Activated naive CD8-positive, alpha-beta T cell treated with anti-CD3 and anti-CD28 coated beads, Interleukin-2, amount 10 ng/mL, durations not matched to agents 7 days and 5 days (primary cell): ENCODE results near the gene PNLIP. TPM values are rescaled to one million over a fixed set of nuclear protein-coding genes. Genes with fewer than 3 reads are reported as not detected.

Experiments used
- ATAC-seq: fragments of 150-1000 bp; cut with Tn5 transposase; one replicate; pipeline ENCODE4 v1.10.0; 2021; ENCODE audit warnings: low read depth, moderate library complexity
- POLR2A ChIA-PET: fragments of 350-600 bp; sonication (Branson Sonifier 250); formaldehyde crosslinking; loops from one replicate; lab custom pipeline; 2021; ENCODE audit warnings: antibody characterized with exemption; lab: Charles Lee
- DNase-seq: peaks from one replicate; pipeline ENCODE4 v3.0.0; 2021
- H3K27ac Mint-ChIP-seq: one replicate; pipeline ENCODE4 v1.8.0; 2022; ENCODE audit warnings: mild to moderate bottlenecking, mixed read lengths
- H3K27me3 Mint-ChIP-seq: one replicate; pipeline ENCODE4 v1.8.0; 2022; ENCODE audit warnings: mild to moderate bottlenecking, moderate library complexity, mixed read lengths
- H3K36me3 Mint-ChIP-seq: one replicate; pipeline ENCODE4 v1.8.0; 2021; ENCODE audit warnings: mild to moderate bottlenecking, mixed read lengths
- H3K4me1 Mint-ChIP-seq: one replicate; pipeline ENCODE4 v1.8.0; 2021; ENCODE audit warnings: mixed read lengths
- H3K4me3 Mint-ChIP-seq: one replicate; pipeline ENCODE4 v1.8.0; 2022; ENCODE audit warnings: mild to moderate bottlenecking, moderate library complexity, mixed read lengths
- H3K9me3 Mint-ChIP-seq: one replicate; pipeline ENCODE4 v1.8.0; 2021; ENCODE audit warnings: mixed read lengths
- total RNA-seq, 2 experiments: library from RNA; stranded (reverse); gene quantifications; one replicate each; pipeline ENCODE4 v1.2.3, GENCODE V29; 2021

The PNLIP gene
- total RNA-seq = not detected

DNA sequence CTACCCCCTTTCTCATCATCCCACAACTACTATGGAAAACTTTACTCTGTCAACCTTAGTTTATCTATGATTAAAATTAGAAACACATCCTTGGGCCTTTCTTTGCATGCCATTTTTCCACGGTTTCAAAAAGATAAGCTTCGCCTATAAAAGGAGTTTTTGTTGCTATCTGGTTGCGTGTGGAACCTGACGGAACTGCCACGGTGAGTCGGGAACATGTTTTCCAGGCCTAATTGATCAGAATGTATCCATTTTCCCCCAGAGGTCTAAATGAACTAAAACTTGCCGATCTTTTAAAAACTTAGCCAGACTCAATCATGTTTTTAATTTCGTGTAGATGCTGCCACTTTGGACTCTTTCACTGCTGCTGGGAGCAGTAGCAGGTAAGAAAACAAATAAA, at the start of gene PNLIP:
Gene PNLIP, plus strand, starts transcription at position 176 of the 400 bp plus-strand sequence. Its CDS starts 162 bp downstream, at position 338.
- POLR2A ChIA-PET = no interaction called here
- ATAC-seq (no peak), DNase-seq (no peak)
- H3K27me3 Mint-ChIP-seq = no peaks in the 10 kb centered on the region
- no peaks in the 10 kb centered on the region for H3K36me3 Mint-ChIP-seq
- no peaks in the 10 kb centered on the region for H3K4me1 Mint-ChIP-seq
- H3K9me3 Mint-ChIP-seq = no peaks in the 10 kb centered on the region
- no peak within 1 kb of the TSS for H3K4me3 Mint-ChIP-seq
- no peak within 1 kb of the TSS for H3K27ac Mint-ChIP-seq

- Mint-ChIP-seq H3K36me3 (no peaks in the 10 kb centered on the region), H3K9me3 (no peaks in the 10 kb centered on the region), H3K4me1 (no peaks in the 10 kb centered on the region), H3K27ac (no peak overlapping the region), H3K4me3 (no peak overlapping the region), H3K27me3 (no peaks in the 10 kb centered on the region)
- ATAC-seq (no peak), DNase-seq (no peak)
- POLR2A ChIA-PET = no interaction called here
Measured at GRCh38 chr10:116504786-116505185, 40.9 kb upstream of the PNLIP start.

DNA sequence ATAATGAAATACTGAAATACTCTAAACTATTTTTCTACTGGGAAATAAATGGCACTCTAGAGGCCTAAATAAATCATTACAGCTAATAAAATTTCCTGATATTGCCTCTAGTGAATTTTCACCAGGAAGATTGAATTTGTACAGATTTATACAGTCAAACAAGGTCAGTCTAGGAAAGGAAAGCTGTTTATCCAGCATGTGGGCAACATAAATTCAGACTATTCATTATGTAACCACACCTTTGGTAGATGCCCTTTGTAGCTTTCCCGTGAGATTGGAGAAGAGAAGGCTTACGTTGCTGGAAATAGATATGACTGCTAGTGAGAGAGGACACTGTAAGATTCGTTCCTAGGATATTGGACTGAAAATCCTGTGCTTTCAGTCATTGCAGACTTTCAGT, 35.2 kb upstream of the PNLIP start:
- Mint-ChIP-seq H3K36me3 (no peaks in the 10 kb centered on the region), H3K9me3 (no peaks in the 10 kb centered on the region), H3K4me1 (no peaks in the 10 kb centered on the region), H3K27me3 (no peaks in the 10 kb centered on the region), H3K27ac (no peak overlapping the region), H3K4me3 (no peak overlapping the region)
- no peak for ATAC-seq
- no peak for DNase-seq
- POLR2A ChIA-PET = no interaction called here

GRCh38 chr10:116511365-116511764, 34.4 kb upstream of the PNLIP start:
- Mint-ChIP-seq H3K9me3 (no peaks in the 10 kb centered on the region), H3K4me3 (no peak overlapping the region), H3K27ac (no peak overlapping the region), H3K27me3 (no peaks in the 10 kb centered on the region), H3K36me3 (no peaks in the 10 kb centered on the region), H3K4me1 (no peaks in the 10 kb centered on the region)
- DNase-seq (no peak), ATAC-seq (no peak)
- POLR2A ChIA-PET = no interaction called here

GRCh38 chr10:116521424-116522290, 24.1 kb upstream of the PNLIP start:
- Mint-ChIP-seq H3K4me3 (no peak overlapping the region), H3K27ac (no peak overlapping the region), H3K9me3 (no peaks in the 10 kb centered on the region), H3K27me3 (peaks cover 2% of the 10 kb centered on the region), H3K4me1 (no peaks in the 10 kb centered on the region), H3K36me3 (no peaks in the 10 kb centered on the region)
- ATAC-seq = no peak
- DNase-seq = no peak
- POLR2A ChIA-PET = no interaction called here

GRCh38 chr10:116522803-116523381, 22.8 kb upstream of the PNLIP start:
- Mint-ChIP-seq H3K27me3 (peaks cover 2% of the 10 kb centered on the region), H3K9me3 (no peaks in the 10 kb centered on the region), H3K4me1 (no peaks in the 10 kb centered on the region), H3K36me3 (no peaks in the 10 kb centered on the region), H3K27ac (no peak overlapping the region), H3K4me3 (no peak overlapping the region)
- POLR2A ChIA-PET = no interaction called here
- ATAC-seq (no peak), DNase-seq (no peak)

- Mint-ChIP-seq H3K27me3 (peaks cover 2% of the 10 kb centered on the region), H3K9me3 (no peaks in the 10 kb centered on the region), H3K4me3 (no peak overlapping the region), H3K27ac (no peak overlapping the region), H3K36me3 (no peaks in the 10 kb centered on the region), H3K4me1 (no peaks in the 10 kb centered on the region)
- no peak for DNase-seq
- POLR2A ChIA-PET = no interaction called here
- no peak for ATAC-seq
Measured at GRCh38 chr10:116524736-116525135, 21.0 kb upstream of the PNLIP start.

GRCh38 chr10:116526219-116526618, 19.5 kb upstream of the PNLIP start:
- ATAC-seq = no peak
- peaks cover 2% of the 10 kb centered on the region for H3K27me3 Mint-ChIP-seq
- H3K4me1 Mint-ChIP-seq = no peaks in the 10 kb centered on the region
- POLR2A ChIA-PET = no interaction called here
- H3K9me3 Mint-ChIP-seq = no peaks in the 10 kb centered on the region
- H3K27ac Mint-ChIP-seq = no peak overlapping the region
- DNase-seq = no peak
- H3K36me3 Mint-ChIP-seq = no peaks in the 10 kb centered on the region
- no peak overlapping the region for H3K4me3 Mint-ChIP-seq

GRCh38 chr10:116536810-116537209, 8.9 kb upstream of the PNLIP start:
- H3K9me3 Mint-ChIP-seq = no peaks in the 10 kb centered on the region
- ATAC-seq (no peak), DNase-seq (no peak)
- no peaks in the 10 kb centered on the region for H3K4me1 Mint-ChIP-seq
- POLR2A ChIA-PET = no interaction called here
- H3K36me3 Mint-ChIP-seq = no peaks in the 10 kb centered on the region
- H3K27ac Mint-ChIP-seq = no peak overlapping the region
- H3K27me3 Mint-ChIP-seq = peaks cover 2% of the 10 kb centered on the region
- no peak overlapping the region for H3K4me3 Mint-ChIP-seq

DNA sequence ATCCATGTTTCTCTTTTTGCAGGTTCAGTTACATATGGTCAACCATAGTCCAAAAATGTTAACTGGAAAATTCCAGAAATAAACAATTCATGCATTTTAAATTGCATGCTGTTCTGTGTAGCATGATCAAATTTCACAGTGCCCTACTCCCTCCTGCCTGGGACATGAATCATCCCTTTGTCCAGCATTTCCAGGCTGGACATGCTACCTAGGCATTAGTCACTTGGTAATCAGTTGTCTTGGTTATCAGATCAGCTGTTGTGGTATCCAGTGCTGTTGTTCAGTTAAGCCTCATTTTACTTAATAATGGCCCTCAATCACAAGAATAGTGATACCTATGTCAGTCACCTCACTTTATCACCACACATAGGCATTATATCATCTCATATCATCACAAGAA, 7.3 kb upstream of the PNLIP start:
- Mint-ChIP-seq H3K27ac (no peak overlapping the region), H3K36me3 (no peaks in the 10 kb centered on the region), H3K27me3 (peaks cover 2% of the 10 kb centered on the region), H3K4me3 (no peak overlapping the region), H3K4me1 (no peaks in the 10 kb centered on the region), H3K9me3 (no peaks in the 10 kb centered on the region)
- DNase-seq = no peak
- POLR2A ChIA-PET = no interaction called here
- ATAC-seq = no peak

GRCh38 chr10:116538992-116539391, 6.7 kb upstream of the PNLIP start:
- H3K4me3 Mint-ChIP-seq = no peak overlapping the region
- H3K27me3 Mint-ChIP-seq = peaks cover 2% of the 10 kb centered on the region
- ATAC-seq = no peak
- no peaks in the 10 kb centered on the region for H3K4me1 Mint-ChIP-seq
- no peak for DNase-seq
- H3K9me3 Mint-ChIP-seq = no peaks in the 10 kb centered on the region
- H3K36me3 Mint-ChIP-seq = no peaks in the 10 kb centered on the region
- POLR2A ChIA-PET = no interaction called here
- no peak overlapping the region for H3K27ac Mint-ChIP-seq

DNA sequence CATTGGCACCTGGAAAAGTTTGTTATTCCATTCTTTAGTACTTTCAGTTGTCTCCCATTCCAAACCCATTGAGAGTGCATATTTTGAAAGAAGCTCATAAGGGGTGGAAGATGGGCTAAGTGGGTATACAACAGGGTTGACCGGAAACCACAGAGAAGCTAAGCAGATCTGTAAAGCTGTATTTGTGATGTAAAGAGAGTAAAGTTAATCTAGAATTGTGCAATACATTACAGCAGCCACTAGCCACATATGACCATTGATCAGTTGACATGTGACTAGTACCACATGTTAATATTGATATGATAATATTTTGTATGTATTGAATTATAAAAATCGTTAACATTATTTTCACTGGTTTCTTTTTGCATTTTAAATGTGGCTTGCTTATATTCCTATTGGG, 4.9 kb upstream of the PNLIP start:
- H3K27ac Mint-ChIP-seq = no peak overlapping the region
- H3K9me3 Mint-ChIP-seq = no peaks in the 10 kb centered on the region
- H3K27me3 Mint-ChIP-seq = peaks cover 2% of the 10 kb centered on the region
- no peaks in the 10 kb centered on the region for H3K4me1 Mint-ChIP-seq
- no peak for ATAC-seq
- H3K4me3 Mint-ChIP-seq = no peak overlapping the region
- DNase-seq = no peak
- POLR2A ChIA-PET = no interaction called here
- H3K36me3 Mint-ChIP-seq = no peaks in the 10 kb centered on the region

DNA sequence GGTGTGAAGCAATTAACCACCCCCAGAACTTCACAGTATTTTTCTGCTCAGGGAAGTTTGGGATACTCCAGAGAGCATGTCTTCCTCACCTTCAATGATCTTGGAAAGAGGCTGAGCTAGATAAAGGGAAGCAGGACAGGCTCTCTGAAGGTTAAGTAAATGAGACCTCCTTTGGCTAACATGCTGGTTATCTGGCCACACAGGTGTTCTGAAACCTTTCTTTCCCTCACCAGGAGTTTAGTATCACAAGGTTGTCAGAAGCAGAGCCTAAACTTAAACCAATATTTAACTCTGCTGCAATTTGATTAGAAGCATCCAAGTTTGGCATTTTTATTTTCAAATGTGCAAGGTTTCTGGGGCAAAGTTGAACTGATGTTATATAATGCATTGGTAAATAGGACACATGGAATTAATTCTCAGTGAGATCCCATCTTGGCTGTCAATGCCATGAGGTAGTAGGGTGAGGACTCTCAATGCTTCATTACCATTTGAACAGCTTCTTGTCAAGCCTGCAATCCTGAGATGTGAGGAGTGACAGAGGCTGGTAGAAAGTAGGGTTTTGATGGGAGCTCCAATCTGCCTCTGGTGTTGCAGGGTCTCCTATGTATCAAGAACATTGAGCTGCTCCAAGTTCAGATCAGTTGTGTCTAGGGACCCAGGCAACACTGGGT, 3.6 kb upstream of the PNLIP start:
- Mint-ChIP-seq H3K27ac (no peak overlapping the region), H3K36me3 (no peaks in the 10 kb centered on the region), H3K4me1 (no peaks in the 10 kb centered on the region), H3K9me3 (no peaks in the 10 kb centered on the region), H3K4me3 (no peak overlapping the region), H3K27me3 (peaks cover 2% of the 10 kb centered on the region)
- POLR2A ChIA-PET = no interaction called here
- ATAC-seq (no peak), DNase-seq (no peak)

DNA sequence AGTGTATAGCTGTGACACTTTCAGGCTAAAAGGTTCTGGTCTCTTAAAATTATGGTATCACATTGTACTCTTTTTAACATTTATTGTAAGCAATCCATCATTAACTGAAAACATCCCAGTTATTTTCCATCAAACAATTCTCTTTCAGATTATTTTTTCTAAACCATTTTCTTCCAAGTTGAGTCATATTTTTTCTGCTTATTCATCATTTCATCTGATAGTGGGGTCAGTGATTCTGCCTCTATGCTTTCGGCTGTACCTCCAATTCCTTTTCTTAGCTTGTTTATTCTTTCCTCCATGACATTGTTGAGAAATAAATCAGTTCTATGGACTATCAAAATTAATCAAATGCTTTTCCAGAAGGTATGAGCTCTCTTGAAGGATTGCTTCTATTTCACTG, 609 bp upstream of the PNLIP start:
- Mint-ChIP-seq H3K27me3 (no peaks in the 10 kb centered on the region), H3K36me3 (no peaks in the 10 kb centered on the region), H3K4me1 (no peaks in the 10 kb centered on the region), H3K4me3 (no peak overlapping the region), H3K27ac (no peak overlapping the region), H3K9me3 (no peaks in the 10 kb centered on the region)
- no peak for ATAC-seq
- POLR2A ChIA-PET = no interaction called here
- no peak for DNase-seq
